HEK293 (cell line): ENCODE data around the gene HLA-DRB5.

ENCODE experiments used
- CTCF ChIA-PET: fragments of 350-600 bp; formaldehyde crosslinking; extraction: SDS; loops from one replicate; lab custom pipeline; 2021; ENCODE audit warnings: antibody characterized with exemption; lab: Yijun Ruan, JAX
- POLR2A ChIA-PET: fragments of 300-600 bp; formaldehyde crosslinking; extraction: SDS; loops from one replicate; lab custom pipeline; 2020; ENCODE audit warnings: antibody characterized with exemption, inconsistent platforms; lab: Yijun Ruan, JAX
- H3K27ac ChIP-seq: fragments of 200-500 bp; sonication (Bioruptor generic); 2 replicates; pipeline ENCODE4 v1.5.1; 2014; ENCODE audit warnings: low read depth, low read length, control low read depth, inconsistent platforms; ENCODE audit errors: extremely low read depth
- H3K36me3 ChIP-seq, 2 experiments: fragments of 200-500 bp in 1 of 2; sonication (Bioruptor generic) in 1 of 2; 1 replicate in 1 of 2; 2 replicates in 1 of 2; pipeline ENCODE4 v1.5.1; 2014 to 2017; ENCODE audit warnings: inconsistent platforms in 2 of 2, low read length in 2 of 2; ENCODE audit not compliant: control insufficient read depth in 2 of 2, insufficient read depth in 1 of 2
- H3K4me1 ChIP-seq: fragments of 200-500 bp; sonication (Bioruptor generic); 2 replicates; pipeline ENCODE4 v1.5.1; 2014; ENCODE audit warnings: mild to moderate bottlenecking, low read length, inconsistent platforms; ENCODE audit not compliant: control insufficient read depth, insufficient read depth
- H3K4me3 ChIP-seq: 2 replicates; pipeline ENCODE4 v1.5.1; 2011; ENCODE audit warnings: low read depth, mild to moderate bottlenecking, control low read depth, low read length, moderate library complexity
- H3K9me3 ChIP-seq: fragments of 200-500 bp; sonication (Bioruptor generic); 2 replicates; pipeline ENCODE4 v1.5.1; 2014; ENCODE audit warnings: low read depth, low read length, inconsistent platforms; ENCODE audit not compliant: control insufficient read depth, insufficient read depth
- BCL11A ChIP-seq: fragments of 450-650 bp; formaldehyde crosslinking; IDR thresholded peaks from 2 replicates; pipeline ENCODE4 v1.5.1; 2016; ENCODE audit warnings: low read depth, missing biosample characterization, missing genetic modification characterization
- GFI1B ChIP-seq: fragments of 450-650 bp; formaldehyde crosslinking; IDR thresholded peaks from 2 replicates; pipeline ENCODE4 v1.5.1; 2016; ENCODE audit warnings: missing biosample characterization, missing genetic modification characterization
- GLI4 ChIP-seq: fragments of 450-650 bp; formaldehyde crosslinking; IDR thresholded peaks from 2 replicates; pipeline ENCODE4 v1.5.1; 2016; ENCODE audit warnings: missing biosample characterization, missing genetic modification characterization
- KLF10 ChIP-seq: fragments of 450-650 bp; IDR thresholded peaks from 2 replicates; pipeline ENCODE4 v1.5.1; 2018; ENCODE audit warnings: missing biosample characterization, mild to moderate bottlenecking, missing genetic modification characterization
- RBAK ChIP-seq: fragments of 450-650 bp; formaldehyde crosslinking; IDR thresholded peaks from 2 replicates; pipeline ENCODE4 v1.5.1; 2016; ENCODE audit warnings: missing biosample characterization, missing genetic modification characterization
- SALL2 ChIP-seq: fragments of 450-650 bp; formaldehyde crosslinking; IDR thresholded peaks from 2 replicates; pipeline ENCODE4 v1.5.0; 2017; ENCODE audit warnings: missing biosample characterization, mild to moderate bottlenecking, missing genetic modification characterization, borderline replicate concordance
- ZBTB26 ChIP-seq: fragments of 450-650 bp; formaldehyde crosslinking; optimal IDR thresholded peaks from 2 replicates; pipeline ENCODE3; 2016; ENCODE audit warnings: missing biosample characterization, mild to moderate bottlenecking, missing genetic modification characterization
- ZEB2 ChIP-seq: fragments of 450-650 bp; formaldehyde crosslinking; IDR thresholded peaks from 2 replicates; pipeline ENCODE4 v1.5.1; 2016; ENCODE audit warnings: missing biosample characterization, missing genetic modification characterization
- ZNF26 ChIP-seq: fragments of 450-650 bp; formaldehyde crosslinking; IDR thresholded peaks from 2 replicates; pipeline ENCODE4 v1.5.1; 2016; ENCODE audit warnings: missing biosample characterization, missing genetic modification characterization
- ZNF335 ChIP-seq: fragments of 450-650 bp; formaldehyde crosslinking; conservative IDR thresholded peaks from 2 replicates; pipeline ENCODE4 v1.5.1; 2016; ENCODE audit warnings: missing biosample characterization, missing genetic modification characterization
- ZNF362 ChIP-seq: fragments of 450-650 bp; formaldehyde crosslinking; IDR thresholded peaks from 2 replicates; pipeline ENCODE4 v1.5.1; 2016; ENCODE audit warnings: missing biosample characterization, missing genetic modification characterization
- ZNF37A ChIP-seq: fragments of 450-650 bp; IDR thresholded peaks from 2 replicates; pipeline ENCODE4 v1.5.1; 2018; ENCODE audit warnings: missing biosample characterization, missing genetic modification characterization
- ZNF394 ChIP-seq: fragments of 450-650 bp; formaldehyde crosslinking; IDR thresholded peaks from 2 replicates; pipeline ENCODE4 v1.5.1; 2016; ENCODE audit warnings: missing biosample characterization, missing genetic modification characterization, mild to moderate bottlenecking, moderate library complexity, borderline replicate concordance
- ZNF488 ChIP-seq: fragments of 450-650 bp; formaldehyde crosslinking; IDR thresholded peaks from 2 replicates; pipeline ENCODE4 v1.5.1; 2016; ENCODE audit warnings: missing biosample characterization, missing genetic modification characterization
- ZNF510 ChIP-seq: fragments of 450-650 bp; formaldehyde crosslinking; IDR thresholded peaks from 2 replicates; pipeline ENCODE4 v1.5.1; 2018; ENCODE audit warnings: mild to moderate bottlenecking, missing genetic modification characterization, missing biosample characterization; ENCODE audit not compliant: insufficient replicate concordance
- ZNF513 ChIP-seq: fragments of 450-650 bp; IDR thresholded peaks from 2 replicates; pipeline ENCODE4 v1.5.1; 2018; ENCODE audit warnings: missing biosample characterization, missing genetic modification characterization
- ZNF658 ChIP-seq: fragments of 450-650 bp; formaldehyde crosslinking; IDR thresholded peaks from 2 replicates; pipeline ENCODE4; 2016; ENCODE audit warnings: missing biosample characterization, missing genetic modification characterization
- ZNF670 ChIP-seq: fragments of 450-650 bp; formaldehyde crosslinking; IDR thresholded peaks from 2 replicates; pipeline ENCODE4 v1.5.1; 2016; ENCODE audit warnings: missing biosample characterization, missing genetic modification characterization, low read depth
- ZNF692 ChIP-seq: fragments of 450-650 bp; formaldehyde crosslinking; IDR thresholded peaks from 2 replicates; pipeline ENCODE4 v1.5.1; 2016; ENCODE audit warnings: missing biosample characterization, missing genetic modification characterization
- ZNF747 ChIP-seq: fragments of 450-650 bp; formaldehyde crosslinking; IDR thresholded peaks from 2 replicates; pipeline ENCODE4 v1.5.1; 2016; ENCODE audit warnings: missing biosample characterization, missing genetic modification characterization
- ZNF792 ChIP-seq: fragments of 450-650 bp; formaldehyde crosslinking; IDR thresholded peaks from 2 replicates; pipeline ENCODE4 v1.5.1; 2016; ENCODE audit warnings: missing biosample characterization, missing genetic modification characterization
- ZNF830 ChIP-seq: fragments of 450-650 bp; IDR thresholded peaks from 2 replicates; pipeline ENCODE4 v1.5.0; 2018; ENCODE audit warnings: missing biosample characterization, missing genetic modification characterization, low read depth, mild to moderate bottlenecking, moderate library complexity
- ZSCAN16 ChIP-seq: fragments of 450-650 bp; formaldehyde crosslinking; IDR thresholded peaks from 2 replicates; pipeline ENCODE4 v1.5.1; 2016; ENCODE audit warnings: missing biosample characterization, missing genetic modification characterization
- ZSCAN23 ChIP-seq: fragments of 450-650 bp; formaldehyde crosslinking; IDR thresholded peaks from 2 replicates; pipeline ENCODE4 v1.5.1; 2016; ENCODE audit warnings: missing biosample characterization, missing genetic modification characterization

Gene HLA-DRB5

GRCh38 chr6:32554116-32554965 is 24.3 kb upstream of the HLA-DRB5 start (continued):
- TF ChIP-seq ZNF26 (tag by site-specific recombination) (no peak), RBAK (tag by site-specific recombination) (no peak), ZEB2 (no peak), SALL2 (tag by site-specific recombination) (no peak), ZNF792 (tag by site-specific recombination) (no peak), ZNF335 (tag by site-specific recombination) (no peak), ZNF658 (tag by site-specific recombination) (no peak), ZNF670 (tag by site-specific recombination) (no peak)

- Histone ChIP-seq H3K4me1 (no peaks in the 10 kb centered on the region), H3K9me3 (no peaks in the 10 kb centered on the region), H3K4me3 (no peak overlapping the region), H3K36me3 (no peaks in the 10 kb centered on the region), H3K27ac (no peak overlapping the region)
- POLR2A ChIA-PET = no interaction called here
- CTCF ChIA-PET = interaction anchor here (0.6 to 1.4 kb wide), 3 partner anchors 70 to 147 kb away, joined by 3 to 4 read pairs (median 3); no protein-coding TSS in a partner anchor
- no peak for TF ChIP-seq ZNF830
- TF ChIP-seq ZNF37A (tag by site-specific recombination) = no peak
- TF ChIP-seq ZNF747 (tag by site-specific recombination) = no peak
- TF ChIP-seq ZNF510 = no peak
- TF ChIP-seq ZNF692 (tag by site-specific recombination) = no peak
- TF ChIP-seq ZSCAN23 (tag by site-specific recombination) = no peak
- no peak for TF ChIP-seq KLF10 (tag by site-specific recombination)
- TF ChIP-seq ZSCAN16 (tag by site-specific recombination) = no peak
- no peak for TF ChIP-seq ZNF394 (tag by site-specific recombination)
- TF ChIP-seq ZBTB26 (tag by site-specific recombination) = no peak
- no peak for TF ChIP-seq ZNF362 (tag by site-specific recombination)
- no peak for TF ChIP-seq ZNF488 (tag by site-specific recombination)
- TF ChIP-seq GLI4 (tag by site-specific recombination) = no peak
- no peak for TF ChIP-seq ZNF792 (tag by site-specific recombination)
- no peak for TF ChIP-seq ZNF513 (tag by site-specific recombination)
- TF ChIP-seq BCL11A = no peak
- no peak for TF ChIP-seq GFI1B (tag by site-specific recombination)
Observed at GRCh38 chr6:32553037-32553742, 23.1 kb upstream of the HLA-DRB5 start.
